Measurements from ENCODE around the gene DTX4. TPM values are rescaled to one million over a fixed set of nuclear protein-coding genes. Genes with fewer than 3 reads are reported as not detected.

The DTX4 gene
- total and polyA plus RNA-seq, 12 donors: 0.86 to 4.1 (median 2.1) TPM

GRCh38 chr11:59247531-59248227, 75.7 kb downstream of the DTX4 start:
- H3K27me3 ChIP-seq: no peaks in the 10 kb centered on the region
- H3K36me3 ChIP-seq: no peaks in the 10 kb centered on the region
- DNase-seq (peak in 1 of 2 donors; percentile 45), ATAC-seq (peak in 7 of 8 donors; percentile 56 to 81 (median 65))
- H3K4me3 ChIP-seq: no peak overlapping the region
- peak overlapping the region in 4 of 10 donors; percentile 15 to 46 (median 24) for H3K27ac ChIP-seq
- intact Hi-C loops (cut with DNase I): no loop called here
- no peaks in the 10 kb centered on the region for H3K9me3 ChIP-seq
- WGBS, 2 donors: 28 to 32% methylated on average over 2 of the region's 2 CpGs
- TF ChIP-seq, protein P1, sequence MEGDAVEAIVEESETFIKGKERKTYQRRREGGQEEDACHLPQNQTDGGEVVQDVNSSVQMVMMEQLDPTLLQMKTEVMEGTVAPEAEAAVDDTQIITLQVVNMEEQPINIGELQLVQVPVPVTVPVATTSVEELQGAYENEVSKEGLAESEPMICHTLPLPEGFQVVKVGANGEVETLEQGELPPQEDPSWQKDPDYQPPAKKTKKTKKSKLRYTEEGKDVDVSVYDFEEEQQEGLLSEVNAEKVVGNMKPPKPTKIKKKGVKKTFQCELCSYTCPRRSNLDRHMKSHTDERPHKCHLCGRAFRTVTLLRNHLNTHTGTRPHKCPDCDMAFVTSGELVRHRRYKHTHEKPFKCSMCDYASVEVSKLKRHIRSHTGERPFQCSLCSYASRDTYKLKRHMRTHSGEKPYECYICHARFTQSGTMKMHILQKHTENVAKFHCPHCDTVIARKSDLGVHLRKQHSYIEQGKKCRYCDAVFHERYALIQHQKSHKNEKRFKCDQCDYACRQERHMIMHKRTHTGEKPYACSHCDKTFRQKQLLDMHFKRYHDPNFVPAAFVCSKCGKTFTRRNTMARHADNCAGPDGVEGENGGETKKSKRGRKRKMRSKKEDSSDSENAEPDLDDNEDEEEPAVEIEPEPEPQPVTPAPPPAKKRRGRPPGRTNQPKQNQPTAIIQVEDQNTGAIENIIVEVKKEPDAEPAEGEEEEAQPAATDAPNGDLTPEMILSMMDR (IDR thresholded peaks at IDR 0.05): no peak
- peaks cover 0 to 35% (median 12%) of the 10 kb centered on the region in 9 donors for H3K4me1 ChIP-seq

- Histone ChIP-seq H3K9me3 (no peaks in the 10 kb centered on the region), H3K4me1 (peaks cover 0 to 41% (median 12%) of the 10 kb centered on the region in 9 donors), H3K27me3 (no peaks in the 10 kb centered on the region), H3K36me3 (no peaks in the 10 kb centered on the region), H3K27ac (no peak overlapping the region), H3K4me3 (no peak overlapping the region)
- TF ChIP-seq, protein P1 (IDR thresholded peaks at IDR 0.05): no peak
- 88 to 91% methylated on average over 7 of the region's 7 CpGs for WGBS, 2 donors
- intact Hi-C loops (cut with DNase I): no loop called here
- ATAC-seq: no peak
- no peak for DNase-seq
These were observed 77.6 kb downstream of the DTX4 start for GRCh38 chr11:59249535-59249934.

GRCh38 chr11:59253001-59253400, 81.1 kb downstream of the DTX4 start:
- no peaks in the 10 kb centered on the region for H3K9me3 ChIP-seq
- ATAC-seq (no peak), DNase-seq (no peak)
- H3K27me3 ChIP-seq: no peaks in the 10 kb centered on the region
- intact Hi-C loops (cut with DNase I): no loop called here
- 89 to 92% methylated on average over 2 of the region's 2 CpGs for WGBS, 2 donors
- no peak overlapping the region for H3K27ac ChIP-seq
- H3K4me1 ChIP-seq: peaks cover 0 to 23% (median under 1%) of the 10 kb centered on the region in 9 donors
- no peaks in the 10 kb centered on the region for H3K36me3 ChIP-seq
- H3K4me3 ChIP-seq: no peak overlapping the region
- TF ChIP-seq, protein P1 (IDR thresholded peaks at IDR 0.05): no peak

GRCh38 chr11:59254286-59254685, 82.4 kb downstream of the DTX4 start:
- intact Hi-C loops (cut with DNase I): no loop called here
- TF ChIP-seq, protein P1 (IDR thresholded peaks at IDR 0.05): no peak
- DNase-seq: no peak
- H3K4me1 ChIP-seq: peaks cover 0 to 12% (median 0%) of the 10 kb centered on the region in 9 donors
- no peaks in the 10 kb centered on the region for H3K36me3 ChIP-seq
- H3K9me3 ChIP-seq: no peaks in the 10 kb centered on the region
- no peaks in the 10 kb centered on the region for H3K27me3 ChIP-seq
- peak overlapping the region in 1 of 10 donors; percentile 63 for H3K27ac ChIP-seq
- H3K4me3 ChIP-seq: no peak overlapping the region
- ATAC-seq: no peak
